DMS79 treated with DMSO at 0.1 percent for 48 hours (cell line): Measurements from ENCODE around the gene FAM131B.
A peak's percentile ranks its signal among the peaks of the same experiment; 100 is the strongest.

ENCODE experiments used
- DNase-seq: peaks from one replicate; lab custom pipeline; 2025; lab: John Stamatoyannopoulos, UW

The FAM131B gene

DNA sequence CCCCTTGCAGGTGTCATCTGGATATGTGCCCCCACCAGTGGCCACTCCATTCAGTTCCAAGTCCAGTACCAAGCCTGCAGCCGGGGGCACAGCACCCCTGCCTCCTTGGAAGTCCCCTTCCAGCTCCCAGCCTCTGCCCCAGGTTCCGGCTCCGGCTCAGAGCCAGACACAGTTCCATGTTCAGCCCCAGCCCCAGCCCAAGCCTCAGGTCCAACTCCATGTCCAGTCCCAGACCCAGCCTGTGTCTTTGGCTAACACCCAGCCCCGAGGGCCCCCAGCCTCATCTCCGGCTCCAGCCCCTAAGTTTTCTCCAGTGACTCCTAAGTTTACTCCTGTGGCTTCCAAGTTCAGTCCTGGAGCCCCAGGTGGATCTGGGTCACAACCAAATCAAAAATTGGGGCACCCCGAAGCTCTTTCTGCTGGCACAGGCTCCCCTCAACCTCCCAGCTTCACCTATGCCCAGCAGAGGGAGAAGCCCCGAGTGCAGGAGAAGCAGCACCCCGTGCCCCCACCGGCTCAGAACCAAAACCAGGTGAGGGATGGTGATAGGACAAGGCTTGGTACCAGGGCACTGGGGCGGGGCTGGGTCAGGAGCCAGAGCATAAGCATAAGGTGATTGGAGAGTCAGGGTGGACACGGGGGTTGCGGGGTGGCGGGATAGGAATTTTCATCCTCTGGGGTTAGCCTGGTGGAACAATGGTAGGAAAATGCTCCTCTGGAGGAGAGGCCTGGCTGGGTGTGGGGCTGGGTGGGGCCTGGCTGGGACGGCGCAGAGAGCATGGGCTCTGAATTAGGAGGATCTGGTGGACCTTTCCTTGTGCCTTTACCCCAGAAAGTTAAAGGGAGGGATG, 20.5 kb upstream of the FAM131B start:
- DNase-seq = no peak

GRCh38 chr7:143382126-143382790, 19.7 kb upstream of the FAM131B start:
- DNase-seq = no peak

DNA sequence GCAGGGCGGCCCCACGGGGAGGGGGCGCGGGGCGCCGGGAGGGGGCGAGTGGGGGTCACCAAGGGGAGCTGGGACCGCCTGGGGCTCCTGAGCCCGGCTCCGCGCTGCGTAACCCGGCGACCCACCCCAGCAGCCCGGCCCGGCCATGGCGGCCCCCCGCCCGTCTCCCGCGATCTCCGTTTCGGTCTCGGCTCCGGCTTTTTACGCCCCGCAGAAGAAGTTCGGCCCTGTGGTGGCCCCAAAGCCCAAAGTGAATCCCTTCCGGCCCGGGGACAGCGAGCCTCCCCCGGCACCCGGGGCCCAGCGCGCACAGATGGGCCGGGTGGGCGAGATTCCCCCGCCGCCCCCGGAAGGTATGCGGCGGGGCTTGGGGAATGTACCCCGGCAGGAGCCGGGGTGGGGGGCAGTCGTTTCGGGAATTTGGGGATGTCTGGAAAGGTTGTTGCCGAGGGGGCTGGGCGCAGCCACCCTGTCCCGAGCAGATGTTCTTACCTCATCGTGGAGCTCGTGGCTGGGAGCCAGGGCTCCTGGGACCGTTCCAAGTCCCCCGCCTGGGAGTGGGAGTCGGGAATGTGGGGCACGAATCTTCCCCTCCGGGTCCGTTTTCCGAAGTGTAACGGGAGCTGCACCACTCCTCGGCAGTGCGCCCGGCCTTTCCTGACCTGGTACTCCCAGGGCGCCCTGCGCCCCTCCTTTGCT, 19.1 kb upstream of the FAM131B start:
- peak; percentile 14 for DNase-seq

GRCh38 chr7:143380646-143381426, 18.3 kb upstream of the FAM131B start, which contains the start of gene ZYX:
TSS of gene ZYX (plus strand) at chr7:143381345. CDS start at chr7:143381572, 227 bp downstream.
- peak; percentile 59 for DNase-seq

DNA sequence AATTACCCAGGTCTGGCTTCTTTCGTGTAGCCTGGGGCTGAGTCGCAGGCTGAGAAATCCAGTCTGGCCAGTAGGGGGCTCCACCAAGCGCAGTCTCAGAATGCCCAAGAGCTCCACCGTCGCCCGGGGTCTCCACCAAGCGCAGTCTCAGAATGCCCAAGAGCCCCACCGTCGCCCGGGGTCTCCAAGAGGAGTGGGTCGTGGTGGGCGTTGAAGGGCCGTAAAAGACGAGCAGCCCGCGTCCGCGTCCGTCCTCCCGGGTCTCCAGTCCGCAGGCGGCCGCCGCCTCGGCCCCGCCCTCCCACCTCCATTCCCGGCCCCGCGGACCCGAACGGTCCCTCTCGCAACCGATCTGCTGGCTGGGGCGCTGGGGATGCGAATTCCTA, 17.7 kb upstream of the FAM131B start:
- DNase-seq = peak; percentile 71

GRCh38 chr7:143379611-143380259, 17.2 kb upstream of the FAM131B start:
- DNase-seq = no peak

DNA sequence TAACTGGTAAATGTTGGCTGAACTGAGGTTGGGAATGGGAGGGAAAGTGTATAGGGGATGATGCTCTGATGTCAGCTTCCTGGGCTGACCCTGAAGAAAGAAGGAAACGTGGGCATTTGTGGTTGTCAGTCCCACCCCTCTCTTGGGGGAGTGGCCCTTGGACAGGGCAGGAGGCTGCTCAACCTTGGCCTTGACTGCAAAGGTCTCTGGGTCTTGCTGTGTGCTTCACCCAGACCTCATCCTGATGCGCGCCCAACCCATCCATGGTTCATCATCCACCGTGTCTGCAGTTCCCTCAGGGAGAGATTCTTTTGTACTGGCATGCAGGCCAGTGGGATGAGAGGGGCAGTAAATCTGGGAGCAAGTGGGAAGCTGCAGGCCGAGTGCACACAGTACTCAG, 13.9 kb upstream of the FAM131B start:
- no peak for DNase-seq

GRCh38 chr7:143375298-143376034, 13.0 kb upstream of the FAM131B start:
- DNase-seq = no peak

- DNase-seq = no peak
These were observed 12.0 kb upstream of the FAM131B start for GRCh38 chr7:143374561-143374960.

GRCh38 chr7:143373255-143373794, 10.8 kb upstream of the FAM131B start:
- DNase-seq = no peak

GRCh38 chr7:143372070-143372469, 9.6 kb upstream of the FAM131B start:
- DNase-seq = no peak

DNA sequence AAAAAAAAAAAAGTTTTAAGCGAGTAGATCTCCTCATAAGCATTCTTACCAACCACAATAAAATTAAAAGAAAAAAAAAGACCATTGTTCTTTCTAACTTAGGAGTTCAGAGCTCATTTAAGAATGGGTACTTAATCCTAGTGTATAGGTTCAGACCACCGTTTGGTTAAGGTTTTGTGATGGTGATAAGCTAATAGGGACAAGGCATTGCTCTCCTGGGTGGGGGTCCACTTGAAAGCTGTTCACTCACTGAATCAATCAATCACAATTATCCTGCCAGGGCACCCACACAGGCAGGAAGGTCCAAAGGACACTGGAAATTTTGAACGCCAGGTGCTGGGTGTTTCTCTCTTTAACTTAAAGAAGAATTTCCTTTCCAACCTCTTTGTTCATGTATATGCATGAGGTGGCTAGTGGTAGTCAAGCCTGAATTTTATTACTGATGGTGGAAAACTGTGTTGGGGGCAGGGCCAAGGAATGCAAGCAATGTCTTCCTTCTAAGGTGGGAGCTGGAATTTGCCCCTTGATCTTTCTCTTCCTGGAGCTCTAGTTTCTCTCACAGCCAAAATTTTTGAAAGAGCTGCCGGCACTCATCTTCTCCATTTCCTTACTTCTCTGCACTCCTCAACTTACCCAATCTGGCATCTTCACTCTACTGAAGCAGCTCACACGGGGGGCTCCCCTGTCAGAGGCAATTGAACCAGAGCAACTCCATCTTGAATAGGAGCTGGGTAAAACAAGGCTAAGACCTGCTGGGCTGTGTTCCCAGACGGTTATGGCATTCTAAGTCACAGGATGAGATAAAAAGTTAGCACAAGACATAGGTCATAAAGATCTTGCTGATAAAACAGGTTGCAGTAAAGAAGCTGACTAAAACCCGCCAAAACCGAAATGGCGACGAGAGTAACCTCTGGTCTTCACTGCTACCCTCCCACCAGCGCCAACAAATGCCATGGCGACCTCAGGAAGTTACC, 7.5 kb upstream of the FAM131B start:
- no peak for DNase-seq

DNA sequence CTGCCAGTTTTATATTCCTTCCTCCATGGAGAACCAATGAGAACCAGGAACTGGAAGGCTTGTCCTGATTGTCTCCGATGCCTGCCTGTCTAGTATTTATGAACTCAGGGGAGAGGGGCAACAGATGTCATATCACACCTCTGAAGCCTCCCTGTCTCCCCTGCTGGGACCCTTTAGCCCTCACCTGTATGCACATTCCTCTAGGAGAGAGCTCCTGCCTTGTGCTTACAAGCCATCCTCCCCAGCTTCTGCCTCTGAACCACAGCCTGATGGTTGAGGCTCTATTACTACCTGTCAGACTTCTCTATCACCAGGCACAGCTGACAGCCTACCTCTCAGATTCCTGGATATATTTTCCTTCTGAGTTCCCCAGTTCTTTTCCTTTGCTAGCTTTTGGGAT, 5.9 kb upstream of the FAM131B start:
- no peak for DNase-seq

DNA sequence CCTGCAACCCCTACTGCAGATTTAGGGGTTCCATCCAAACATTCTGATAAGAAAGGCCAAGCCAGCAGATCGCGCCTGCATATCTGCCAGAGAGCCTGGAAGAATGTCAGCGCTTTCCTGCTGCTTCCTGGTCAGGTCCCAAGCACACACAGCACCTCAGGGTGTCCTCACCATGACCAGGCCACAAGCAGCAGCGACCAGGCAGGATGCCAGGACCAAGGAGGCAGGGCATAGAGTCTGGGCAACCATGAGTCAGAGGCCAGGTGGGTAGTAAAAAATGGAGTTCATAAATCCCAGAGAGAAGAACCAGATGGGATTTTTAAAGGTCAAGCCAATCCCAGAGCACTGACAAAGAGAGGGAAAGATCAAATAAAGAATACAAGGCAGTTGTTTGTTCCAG, 5.5 kb upstream of the FAM131B start:
- DNase-seq = no peak

- DNase-seq = no peak
These were observed 764 bp upstream of the FAM131B start for GRCh38 chr7:143363016-143363937.

DNA sequence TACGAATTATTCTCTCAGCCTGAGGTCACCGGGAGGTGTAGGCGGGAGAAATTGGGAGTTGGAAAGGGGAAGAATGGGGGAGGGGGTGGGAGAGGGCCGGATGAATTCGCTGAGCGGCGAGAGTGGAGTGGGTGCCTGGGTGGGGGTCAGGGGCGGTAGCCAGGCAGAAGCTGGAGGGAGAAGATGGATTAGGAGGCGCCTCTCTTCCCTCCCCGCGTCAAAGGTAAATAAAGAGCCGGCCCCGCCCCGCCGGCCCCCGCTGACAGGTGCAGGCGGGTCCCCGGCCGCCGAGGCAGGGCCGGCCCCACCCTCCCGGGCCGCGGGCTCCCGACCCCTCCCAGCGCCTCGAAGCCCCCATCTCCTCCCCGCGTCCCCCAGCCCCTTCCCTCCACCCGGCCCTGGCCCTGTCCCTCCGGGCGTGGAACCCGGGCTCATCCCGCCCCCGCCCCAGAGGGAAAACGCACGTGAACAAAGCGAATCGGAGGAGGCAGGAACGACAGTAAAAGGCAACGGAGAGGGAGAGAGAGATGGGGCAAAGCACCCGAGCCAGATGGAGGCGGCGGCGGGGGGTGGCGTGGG, 872 bp downstream of the FAM131B start:
- DNase-seq = peak; percentile 13

DNA sequence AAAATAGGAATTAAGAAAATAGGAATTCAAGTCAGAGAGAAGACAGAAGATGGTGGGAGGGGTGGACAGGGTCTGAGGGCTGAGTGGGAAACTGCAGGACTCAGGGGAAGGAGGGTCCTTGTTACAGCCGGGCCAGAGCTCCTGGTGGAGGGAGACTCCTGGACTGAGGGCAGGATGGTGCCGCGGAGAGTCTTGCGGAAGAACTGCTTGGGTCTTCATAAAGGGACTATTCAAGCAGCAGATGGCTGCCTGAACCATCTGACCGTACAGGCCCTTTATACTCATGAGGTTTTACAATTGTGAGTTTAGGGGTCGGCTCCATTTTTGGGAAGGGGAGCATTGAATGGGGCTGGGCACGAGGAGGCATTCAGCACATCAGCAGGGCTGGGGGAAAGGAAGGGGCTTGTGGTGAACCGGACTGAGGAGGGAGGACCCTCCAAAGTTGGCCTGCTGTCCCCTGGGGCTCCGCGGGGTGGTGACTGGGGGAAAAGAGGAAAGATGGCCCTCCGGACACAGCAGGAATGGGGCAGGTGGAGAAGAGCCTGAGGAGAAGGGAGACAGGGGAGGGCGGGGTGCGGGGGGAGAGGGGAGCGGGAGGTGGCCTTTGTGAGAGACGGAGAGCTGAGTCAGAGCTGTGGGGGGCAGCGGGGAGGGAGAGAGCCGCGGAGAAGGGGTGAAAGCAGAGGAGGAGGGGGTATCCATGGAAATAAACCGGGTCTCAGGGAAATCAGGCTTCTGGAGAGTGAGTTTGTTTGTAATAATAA, 1.5 kb downstream of the FAM131B start:
- DNase-seq = no peak
